DLD1 (cell line): ENCODE results near the gene OSBPL6.
"Not testable (repeated sequence)": the region's sequence is repeated elsewhere in the genome, so short reads cannot be mapped to it uniquely, and the experiment has no call there.

Source experiments
- in situ Hi-C: cut with HindIII; loops from 2 replicates; pipeline ENCODE4 v1.10.0; 2017; ENCODE audit warnings: low sequenced_read_pairs

OSBPL6 gene

GRCh38 chr2:178296394-178297090 is 102.2 kb downstream of the OSBPL6 start:
- in situ Hi-C loops, result no loop called here

- in situ Hi-C loops, result no loop called here
These were observed 102.7 kb downstream of the OSBPL6 start for GRCh38 chr2:178297091-178297411.

GRCh38 chr2:178298785-178299212 is 104.5 kb downstream of the OSBPL6 start:
- in situ Hi-C loops, result no loop called here

- in situ Hi-C loops, result no loop called here
These were observed 107.4 kb downstream of the OSBPL6 start for GRCh38 chr2:178301649-178302238.

- in situ Hi-C loops, result no loop called here
These were observed 110.0 kb downstream of the OSBPL6 start for GRCh38 chr2:178304333-178304732.

GRCh38 chr2:178306352-178307073 is 112.2 kb downstream of the OSBPL6 start:
- in situ Hi-C loops, result no loop called here

GRCh38 chr2:178307650-178308049 is 113.3 kb downstream of the OSBPL6 start:
- in situ Hi-C loops, result no loop called here

GRCh38 chr2:178309541-178309940 is 115.2 kb downstream of the OSBPL6 start:
- in situ Hi-C loops, result no loop called here

- in situ Hi-C loops, result no loop called here
These were observed 120.8 kb downstream of the OSBPL6 start for GRCh38 chr2:178315078-178315477.

- in situ Hi-C loops, result no loop called here
These were observed 121.2 kb downstream of the OSBPL6 start for GRCh38 chr2:178315488-178315948.

GRCh38 chr2:178317811-178318210 is 123.5 kb downstream of the OSBPL6 start:
- in situ Hi-C loops, result no loop called here

GRCh38 chr2:178320011-178320585 is 125.8 kb downstream of the OSBPL6 start:
- in situ Hi-C loops, result no loop called here

- in situ Hi-C loops, result no loop called here
These were observed 127.8 kb downstream of the OSBPL6 start for GRCh38 chr2:178322068-178322467.

GRCh38 chr2:178323331-178323730 is 129.0 kb downstream of the OSBPL6 start:
- in situ Hi-C loops, result not testable (repeated sequence)

- in situ Hi-C loops, result no loop called here
These were observed 129.8 kb downstream of the OSBPL6 start for GRCh38 chr2:178324077-178324476.

GRCh38 chr2:178325268-178325667 is 131.0 kb downstream of the OSBPL6 start:
- in situ Hi-C loops, result no loop called here

GRCh38 chr2:178327516-178327915 is 133.2 kb downstream of the OSBPL6 start:
- in situ Hi-C loops, result no loop called here

GRCh38 chr2:178328037-178328436 is 133.7 kb downstream of the OSBPL6 start:
- in situ Hi-C loops, result no loop called here

GRCh38 chr2:178330175-178331017 is 136.1 kb downstream of the OSBPL6 start:
- in situ Hi-C loops, result no loop called here

- in situ Hi-C loops, result no loop called here
These were observed 137.4 kb downstream of the OSBPL6 start for GRCh38 chr2:178331474-178332432.
